ENCODE results near the gene TRAF1. TPM values are rescaled to one million over a fixed set of nuclear protein-coding genes. Genes with fewer than 3 reads are reported as not detected.

The TRAF1 gene
- total RNA-seq, 1 experiment from 2014 or later, result 1.7 TPM

- peak; percentile 86 to 88 for DNase-seq (ENCODE audit: low read depth in 1 of 2, low spot score in 2 of 2)
- no peaks in the 10 kb centered on the region for H3K36me3 ChIP-seq
- H3K27ac ChIP-seq, result peak overlapping the region; percentile 64
- H3K4me3 ChIP-seq, result no peak overlapping the region
- no peaks in the 10 kb centered on the region for H3K9me3 ChIP-seq (replicated peaks)
- no peaks in the 10 kb centered on the region for H3K27me3 ChIP-seq (replicated peaks)
- peaks cover 48% of the 10 kb centered on the region for H3K4me1 ChIP-seq (replicated peaks)
Measured at GRCh38 chr9:120935383-120935857, 8.8 kb upstream of the TRAF1 start.

- Histone ChIP-seq H3K27ac (no peak overlapping the region), H3K4me3 (no peak overlapping the region), H3K27me3 (replicated peaks) (no peaks in the 10 kb centered on the region), H3K9me3 (replicated peaks) (no peaks in the 10 kb centered on the region), H3K4me1 (replicated peaks) (peaks cover 48% of the 10 kb centered on the region), H3K36me3 (no peaks in the 10 kb centered on the region)
- no peak for DNase-seq (ENCODE audit: low read depth in 1 of 2, low spot score in 2 of 2)
Measured at GRCh38 chr9:120934281-120934680, 7.7 kb upstream of the TRAF1 start.

- Histone ChIP-seq H3K4me1 (replicated peaks) (peaks cover 48% of the 10 kb centered on the region), H3K27ac (no peak overlapping the region), H3K9me3 (replicated peaks) (no peaks in the 10 kb centered on the region), H3K36me3 (no peaks in the 10 kb centered on the region), H3K4me3 (no peak overlapping the region), H3K27me3 (replicated peaks) (no peaks in the 10 kb centered on the region)
- DNase-seq (ENCODE audit: low read depth in 1 of 2, low spot score in 2 of 2), result no peak
Measured at GRCh38 chr9:120933310-120934055, 6.9 kb upstream of the TRAF1 start.

- H3K4me1 ChIP-seq (replicated peaks), result peaks cover 38% of the 10 kb centered on the region
- H3K4me3 ChIP-seq, result no peak overlapping the region
Measured at GRCh38 chr9:120932086-120932823, 5.7 kb upstream of the TRAF1 start.

GRCh38 chr9:120931231-120932085 lies 4.9 kb upstream of the TRAF1 start:
- Histone ChIP-seq H3K4me3 (no peak overlapping the region), H3K36me3 (no peaks in the 10 kb centered on the region), H3K27ac (peak overlapping the region; percentile 74), H3K4me1 (replicated peaks) (peaks cover 37% of the 10 kb centered on the region), H3K9me3 (replicated peaks) (no peaks in the 10 kb centered on the region), H3K27me3 (replicated peaks) (no peaks in the 10 kb centered on the region)
- DNase-seq (ENCODE audit: low read depth in 1 of 2, low spot score in 2 of 2), result peak; percentile 40 to 66

More at GRCh38 chr9:120932086-120932823, 5.7 kb upstream of the TRAF1 start:
- Histone ChIP-seq H3K9me3 (replicated peaks) (no peaks in the 10 kb centered on the region), H3K27me3 (replicated peaks) (no peaks in the 10 kb centered on the region), H3K27ac (peak overlapping the region; percentile 74), H3K36me3 (no peaks in the 10 kb centered on the region)
- peak in 1 of 2 experiments; percentile 17 for DNase-seq (ENCODE audit: low read depth in 1 of 2, low spot score in 2 of 2)

- Histone ChIP-seq H3K4me3 (no peak overlapping the region), H3K27ac (no peak overlapping the region), H3K9me3 (replicated peaks) (no peaks in the 10 kb centered on the region), H3K27me3 (replicated peaks) (no peaks in the 10 kb centered on the region), H3K4me1 (replicated peaks) (peaks cover 44% of the 10 kb centered on the region), H3K36me3 (no peaks in the 10 kb centered on the region)
- DNase-seq (ENCODE audit: low read depth in 1 of 2, low spot score in 2 of 2), result no peak
Measured at GRCh38 chr9:120929229-120929791, 2.7 kb upstream of the TRAF1 start.

- no peak for DNase-seq (ENCODE audit: low read depth in 1 of 2, low spot score in 2 of 2)
- Histone ChIP-seq H3K27ac (no peak overlapping the region), H3K4me1 (replicated peaks) (peaks cover 46% of the 10 kb centered on the region), H3K27me3 (replicated peaks) (no peaks in the 10 kb centered on the region), H3K36me3 (no peaks in the 10 kb centered on the region), H3K9me3 (replicated peaks) (no peaks in the 10 kb centered on the region), H3K4me3 (no peak overlapping the region)
Measured at GRCh38 chr9:120928483-120929228, 2.1 kb upstream of the TRAF1 start.

GRCh38 chr9:120928015-120928482 lies 1.5 kb upstream of the TRAF1 start:
- Histone ChIP-seq H3K36me3 (no peaks in the 10 kb centered on the region), H3K27me3 (replicated peaks) (no peaks in the 10 kb centered on the region), H3K4me3 (no peak overlapping the region), H3K9me3 (replicated peaks) (no peaks in the 10 kb centered on the region), H3K27ac (no peak overlapping the region), H3K4me1 (replicated peaks) (peaks cover 51% of the 10 kb centered on the region)
- no peak for DNase-seq (ENCODE audit: low read depth in 1 of 2, low spot score in 2 of 2)

- H3K4me1 ChIP-seq (replicated peaks), result peaks cover 49% of the 10 kb centered on the region
- H3K27me3 ChIP-seq (replicated peaks), result no peaks in the 10 kb centered on the region
- H3K36me3 ChIP-seq, result no peaks in the 10 kb centered on the region
- no peak overlapping the region for H3K4me3 ChIP-seq
- H3K27ac ChIP-seq, result no peak overlapping the region
- H3K9me3 ChIP-seq (replicated peaks), result no peaks in the 10 kb centered on the region
- DNase-seq (ENCODE audit: low read depth in 1 of 2, low spot score in 2 of 2), result no peak
Measured at GRCh38 chr9:120927269-120928014, 846 bp upstream of the TRAF1 start.

- DNase-seq (ENCODE audit: low read depth in 1 of 2, low spot score in 2 of 2), result peak; percentile 87 to 88
- Histone ChIP-seq H3K27me3 (replicated peaks) (no peaks in the 10 kb centered on the region), H3K27ac (peak overlapping the region; percentile 87), H3K4me1 (replicated peaks) (peaks cover 33% of the 10 kb centered on the region), H3K9me3 (replicated peaks) (no peaks in the 10 kb centered on the region), H3K4me3 (0 out of 2 replicates have a peak overlapping the region, but pooled peaks have one; percentile 4), H3K36me3 (no peaks in the 10 kb centered on the region)
Measured at GRCh38 chr9:120925535-120926396, 830 bp downstream of the TRAF1 start.

GRCh38 chr9:120924698-120925534 lies 1.7 kb downstream of the TRAF1 start:
- Histone ChIP-seq H3K4me1 (replicated peaks) (peaks cover 36% of the 10 kb centered on the region), H3K4me3 (no peak overlapping the region), H3K9me3 (replicated peaks) (no peaks in the 10 kb centered on the region), H3K27ac (peak overlapping the region; percentile 87), H3K36me3 (no peaks in the 10 kb centered on the region), H3K27me3 (replicated peaks) (no peaks in the 10 kb centered on the region)
- DNase-seq (ENCODE audit: low read depth in 1 of 2, low spot score in 2 of 2), result peak in 1 of 2 experiments; percentile 7
